Coronary artery (tissue), 2 donors: ENCODE results near the gene PRR29.

Experiments used
- DNase-seq: peaks from one replicate; pipeline ENCODE4 v3.0.0-alpha.2; 2017; ENCODE audit warnings: low spot score
- H3K27ac ChIP-seq, 2 donors: fragments of 200-600 bp; sonication (generic); one replicate each; pipeline ENCODE4 v1.5.1; 2016 to 2019
- H3K4me3 ChIP-seq: fragments of 200-600 bp; sonication (generic); 2 replicates; pipeline ENCODE4 v1.5.1; 2016; ENCODE audit warnings: mild to moderate bottlenecking, moderate library complexity
- TF ChIP-seq, protein P1 (sequence below): fragments of 200-600 bp; sonication (generic); IDR thresholded peaks from one replicate; pipeline ENCODE4 v1.5.1; 2019; ENCODE audit warnings: antibody characterized with exemption

PRR29 gene

DNA sequence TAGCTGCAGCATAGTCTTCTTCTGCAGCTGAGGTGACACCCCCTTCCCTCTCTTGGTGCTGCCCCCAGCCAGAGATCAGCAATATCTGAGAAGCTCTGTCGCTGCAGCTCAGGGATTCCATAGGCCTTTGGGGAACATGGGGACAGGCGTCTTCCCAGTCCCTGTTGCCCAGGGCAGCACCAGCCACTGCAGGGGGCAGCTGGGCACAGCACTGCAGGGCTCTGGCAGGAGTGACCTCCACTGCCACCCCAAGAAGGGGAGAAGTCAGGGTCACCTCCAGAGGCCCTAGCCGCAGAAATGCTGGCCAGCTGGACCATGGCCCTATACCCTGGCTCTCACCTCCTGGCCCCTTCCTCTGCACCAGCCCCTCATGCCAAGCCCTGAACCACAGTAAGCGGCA is 42.4 kb upstream of the PRR29 start:
- no peak overlapping the region for H3K4me3 ChIP-seq
- DNase-seq = no peak
- H3K27ac ChIP-seq = no peak overlapping the region
- TF ChIP-seq, protein P1, sequence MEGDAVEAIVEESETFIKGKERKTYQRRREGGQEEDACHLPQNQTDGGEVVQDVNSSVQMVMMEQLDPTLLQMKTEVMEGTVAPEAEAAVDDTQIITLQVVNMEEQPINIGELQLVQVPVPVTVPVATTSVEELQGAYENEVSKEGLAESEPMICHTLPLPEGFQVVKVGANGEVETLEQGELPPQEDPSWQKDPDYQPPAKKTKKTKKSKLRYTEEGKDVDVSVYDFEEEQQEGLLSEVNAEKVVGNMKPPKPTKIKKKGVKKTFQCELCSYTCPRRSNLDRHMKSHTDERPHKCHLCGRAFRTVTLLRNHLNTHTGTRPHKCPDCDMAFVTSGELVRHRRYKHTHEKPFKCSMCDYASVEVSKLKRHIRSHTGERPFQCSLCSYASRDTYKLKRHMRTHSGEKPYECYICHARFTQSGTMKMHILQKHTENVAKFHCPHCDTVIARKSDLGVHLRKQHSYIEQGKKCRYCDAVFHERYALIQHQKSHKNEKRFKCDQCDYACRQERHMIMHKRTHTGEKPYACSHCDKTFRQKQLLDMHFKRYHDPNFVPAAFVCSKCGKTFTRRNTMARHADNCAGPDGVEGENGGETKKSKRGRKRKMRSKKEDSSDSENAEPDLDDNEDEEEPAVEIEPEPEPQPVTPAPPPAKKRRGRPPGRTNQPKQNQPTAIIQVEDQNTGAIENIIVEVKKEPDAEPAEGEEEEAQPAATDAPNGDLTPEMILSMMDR = no peak

DNA sequence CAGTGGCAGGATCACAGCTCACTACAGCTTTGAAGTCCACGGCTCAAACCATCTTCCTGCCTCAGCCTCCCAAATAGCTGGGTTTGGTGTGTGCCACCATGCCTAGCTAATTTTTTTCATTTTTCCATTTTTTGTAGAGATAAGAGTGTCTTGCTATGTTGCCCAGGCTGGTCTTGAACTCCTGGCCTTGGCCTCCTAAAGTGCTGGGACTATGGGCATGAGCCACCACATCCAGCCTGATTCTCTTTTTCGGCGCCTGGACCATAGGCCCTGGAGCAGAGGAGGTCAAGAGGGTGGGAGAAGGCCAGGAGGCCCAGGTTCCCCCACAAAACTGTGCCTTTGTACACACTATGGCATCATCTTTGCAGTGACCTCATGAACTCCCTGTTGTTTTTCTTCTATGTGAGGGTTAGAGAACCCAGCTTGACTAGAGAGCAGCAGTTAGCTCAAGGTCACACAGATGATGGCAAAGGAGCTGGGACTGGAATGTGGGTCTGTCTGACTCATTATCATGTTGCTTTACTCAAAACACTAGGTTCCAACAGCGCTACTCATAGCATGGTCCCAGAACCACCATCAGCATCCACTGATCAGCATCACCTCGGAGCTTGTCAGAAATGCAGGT is 41.7 kb upstream of the PRR29 start:
- TF ChIP-seq, protein P1 = no peak
- DNase-seq = no peak
- H3K4me3 ChIP-seq = no peak overlapping the region
- H3K27ac ChIP-seq = no peak overlapping the region

DNA sequence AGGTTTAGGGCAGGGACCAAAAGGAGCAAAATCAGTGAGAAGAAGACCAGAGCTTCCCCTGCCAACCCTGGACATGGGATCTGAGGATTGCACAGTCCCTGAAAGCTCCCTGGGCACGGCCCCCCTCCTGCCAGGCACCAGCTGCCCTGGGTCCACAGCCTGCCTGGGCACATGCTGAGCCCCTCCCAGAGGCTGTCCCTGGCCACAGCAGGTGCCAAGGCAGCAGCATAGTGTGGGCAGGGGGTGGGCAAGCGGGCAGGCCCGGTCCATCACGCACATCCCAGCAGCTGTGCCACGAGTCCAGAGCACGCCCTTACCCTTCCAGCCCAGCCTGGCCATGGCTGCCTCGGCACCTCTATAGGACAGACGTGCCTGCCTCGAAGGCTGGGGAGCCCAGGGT is 38.1 kb upstream of the PRR29 start:
- H3K4me3 ChIP-seq = peak overlapping the region; percentile 11
- TF ChIP-seq, protein P1 = no peak
- no peak for DNase-seq
- H3K27ac ChIP-seq = peak overlapping the region in 1 of 2 donors; percentile 43

DNA sequence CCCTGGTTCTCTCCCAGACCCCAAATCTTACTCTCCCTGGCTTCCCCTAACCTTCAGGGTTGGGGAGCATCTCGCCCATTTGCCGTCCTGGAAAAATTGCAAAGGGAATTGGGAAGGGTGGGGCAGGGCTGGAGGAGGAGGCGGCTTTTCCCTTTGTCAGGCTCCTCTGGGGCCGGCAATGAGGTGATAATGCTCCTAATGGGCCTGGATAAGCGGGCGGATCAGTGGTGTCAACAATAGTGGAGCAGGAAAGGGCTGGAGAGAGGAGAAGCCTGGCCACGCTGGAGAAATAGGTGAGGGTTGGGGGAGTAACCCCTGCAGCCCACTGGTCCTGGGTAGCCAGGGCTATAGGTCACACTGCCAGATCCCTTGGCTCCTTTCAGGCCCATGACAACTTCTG is 37.7 kb upstream of the PRR29 start:
- Histone ChIP-seq H3K27ac (peak overlapping the region in 1 of 2 donors; percentile 43), H3K4me3 (peak overlapping the region; percentile 11)
- TF ChIP-seq, protein P1 = no peak
- DNase-seq = no peak

DNA sequence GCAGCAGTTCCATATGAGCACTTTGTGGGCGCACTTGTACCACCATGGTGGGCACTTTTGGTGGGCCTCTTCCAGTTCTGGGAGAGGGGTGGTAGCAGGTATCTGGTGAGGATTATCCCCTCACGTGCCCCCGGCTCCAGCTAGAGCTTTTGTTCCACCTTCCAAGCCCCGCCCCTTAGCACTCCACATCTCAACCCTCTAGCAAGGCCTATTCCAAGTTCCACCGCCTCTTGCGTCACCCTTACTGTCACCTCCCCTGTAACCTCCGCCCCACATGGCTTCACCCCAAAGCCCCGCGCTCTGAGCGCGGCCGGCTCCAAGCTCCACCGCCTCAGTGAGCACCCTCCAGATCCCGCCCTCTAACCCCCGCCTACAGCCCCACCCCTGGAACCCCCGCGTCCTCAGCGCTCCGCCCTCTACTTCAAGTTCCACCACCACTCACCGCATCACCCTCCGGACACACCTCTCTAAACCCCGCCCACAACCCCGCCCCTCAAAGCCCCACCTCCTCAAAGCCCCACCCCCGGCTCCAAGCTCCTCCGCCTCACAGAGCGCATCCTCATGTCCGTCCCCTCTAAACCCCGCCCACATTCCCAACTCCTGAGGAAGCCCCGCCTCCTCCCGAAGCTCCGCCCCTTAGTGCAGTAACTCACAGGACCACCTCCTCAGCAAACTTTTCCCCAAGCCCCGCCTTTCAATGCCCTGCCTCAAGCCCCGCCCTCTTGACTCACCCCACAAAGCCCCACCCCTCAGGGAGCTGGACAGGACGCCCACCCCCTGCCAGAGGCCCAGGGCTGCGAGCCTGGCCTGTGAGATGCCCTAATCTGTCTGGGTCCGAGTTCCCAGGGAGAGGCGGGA is 36.6 kb upstream of the PRR29 start:
- TF ChIP-seq, protein P1 = no peak
- peak; percentile 85 for DNase-seq
- H3K4me3 ChIP-seq = peak overlapping the region; percentile 52
- H3K27ac ChIP-seq = peak overlapping the region in 1 of 2 donors; percentile 43

DNA sequence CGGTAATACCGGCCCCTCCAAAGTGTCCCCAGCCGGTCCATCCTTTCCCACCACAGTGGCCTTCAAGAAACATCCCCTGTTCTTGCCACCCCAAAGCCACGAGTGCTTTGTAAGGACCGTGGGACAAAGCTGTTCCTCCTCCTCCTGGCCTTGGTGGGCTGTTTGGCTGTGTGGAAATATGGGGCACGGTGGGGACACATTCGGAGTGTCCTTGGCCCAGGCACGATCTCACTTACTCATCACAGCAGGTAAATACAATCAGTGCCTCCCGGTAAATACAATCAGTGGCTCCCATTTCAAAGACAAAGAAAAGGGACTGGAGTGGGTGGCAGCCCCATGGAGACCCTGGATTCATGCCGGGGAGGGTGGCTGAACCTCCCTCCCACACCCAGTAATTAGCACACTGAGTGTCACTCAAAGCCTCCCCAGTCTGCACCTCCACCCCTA is 35.8 kb upstream of the PRR29 start:
- Histone ChIP-seq H3K27ac (peak overlapping the region in 1 of 2 donors; percentile 43), H3K4me3 (no peak overlapping the region)
- DNase-seq = no peak
- TF ChIP-seq, protein P1 = no peak

DNA sequence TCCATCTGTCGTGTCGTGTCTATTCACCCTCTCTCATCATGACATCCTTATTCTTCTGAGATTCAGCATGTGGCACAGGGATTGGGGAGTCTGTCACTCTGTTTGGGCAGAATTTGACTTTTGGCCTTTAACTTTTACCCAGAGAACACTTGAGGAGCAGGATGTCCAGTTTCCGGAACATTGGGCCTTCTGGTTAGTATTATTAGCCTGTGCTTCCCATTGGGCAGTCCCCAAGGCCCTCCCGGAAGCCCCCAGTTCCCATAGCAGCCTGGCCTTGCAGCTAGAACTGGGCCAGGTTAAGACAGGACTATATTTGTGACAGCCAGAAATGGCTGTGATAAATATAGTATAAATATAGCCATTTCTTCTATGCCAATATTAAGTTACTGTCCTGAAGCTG is 35.0 kb upstream of the PRR29 start:
- Histone ChIP-seq H3K27ac (peak overlapping the region in 1 of 2 donors; percentile 43), H3K4me3 (no peak overlapping the region)
- DNase-seq = no peak
- TF ChIP-seq, protein P1 = no peak
